ENCODE data around the gene KSR2. TPM values are rescaled to one million over a fixed set of nuclear protein-coding genes. Genes with fewer than 3 reads are reported as not detected.

KSR2 gene
- polyA plus RNA-seq, 3 donors, result under 0.01 to 0.20 (median 0.01) TPM

- 78 to 85% (median 82%) methylated on average over 6 of the region's 6 CpGs for WGBS, 3 donors
- H3K27ac ChIP-seq (ENCODE audit: low read depth, low read length), result no peak overlapping the region
Observed at GRCh38 chr12:117447665-117448366, 521.0 kb downstream of the KSR2 start.

GRCh38 chr12:117444781-117445180 lies 524.0 kb downstream of the KSR2 start:
- H3K27ac ChIP-seq (ENCODE audit: low read depth, low read length), result no peak overlapping the region
- 24 to 68% (median 36%) methylated on average over 4 of the region's 4 CpGs for WGBS, 3 donors

GRCh38 chr12:117441751-117442150 lies 527.0 kb downstream of the KSR2 start:
- WGBS, 3 donors, result 57 to 72% (median 66%) methylated on average over 4 of the region's 4 CpGs
- H3K27ac ChIP-seq (ENCODE audit: low read depth, low read length), result no peak overlapping the region

GRCh38 chr12:117440384-117440783 lies 528.4 kb downstream of the KSR2 start:
- H3K27ac ChIP-seq (ENCODE audit: low read depth, low read length), result no peak overlapping the region
- WGBS, 3 donors, result 80 to 91% (median 87%) methylated on average over 2 of the region's 2 CpGs

- H3K27ac ChIP-seq (ENCODE audit: low read depth, low read length), result no peak overlapping the region
- 46 to 69% (median 56%) methylated on average over 13 of the region's 13 CpGs for WGBS, 3 donors
Observed at GRCh38 chr12:117439531-117440001, 529.2 kb downstream of the KSR2 start.

- WGBS, 3 donors, result 85 to 90% (median 88%) methylated on average over 6 of the region's 6 CpGs
- no peak overlapping the region for H3K27ac ChIP-seq (ENCODE audit: low read depth, low read length)
Observed at GRCh38 chr12:117438809-117439208, 530.0 kb downstream of the KSR2 start.

GRCh38 chr12:117437516-117438255 lies 531.1 kb downstream of the KSR2 start:
- WGBS, 3 donors, result 69 to 89% (median 74%) methylated on average over 11 of the region's 11 CpGs

GRCh38 chr12:117433878-117434277 lies 534.9 kb downstream of the KSR2 start:
- WGBS, 3 donors, result 84 to 95% (median 90%) methylated on average over 3 of the region's 3 CpGs
- H3K27ac ChIP-seq (ENCODE audit: low read depth, low read length), result no peak overlapping the region

More at GRCh38 chr12:117437516-117438255, 531.1 kb downstream of the KSR2 start:
- no peak overlapping the region for H3K27ac ChIP-seq (ENCODE audit: low read depth, low read length)

GRCh38 chr12:117430246-117430645 lies 538.5 kb downstream of the KSR2 start:
- H3K27ac ChIP-seq (ENCODE audit: low read depth, low read length), result no peak overlapping the region
- WGBS, 3 donors, result 68 to 73% (median 71%) methylated on average over 6 of the region's 6 CpGs

GRCh38 chr12:117427211-117427610 lies 541.6 kb downstream of the KSR2 start:
- H3K27ac ChIP-seq (ENCODE audit: low read depth, low read length), result no peak overlapping the region
- 71 to 77% (median 72%) methylated on average over 3 of the region's 3 CpGs for WGBS, 3 donors

- 72 to 86% (median 72%) methylated on average over 2 of the region's 2 CpGs for WGBS, 3 donors
- no peak overlapping the region for H3K27ac ChIP-seq (ENCODE audit: low read depth, low read length)
Observed at GRCh38 chr12:117421987-117422386, 546.8 kb downstream of the KSR2 start.

- WGBS, 3 donors, result 23 to 46% (median 30%) methylated on average over 4 of the region's 4 CpGs
- no peak overlapping the region for H3K27ac ChIP-seq (ENCODE audit: low read depth, low read length)
Observed at GRCh38 chr12:117421068-117421752, 547.6 kb downstream of the KSR2 start.

GRCh38 chr12:117417004-117417403 lies 551.8 kb downstream of the KSR2 start:
- 15 to 32% (median 25%) methylated on average over 1 of the region's 1 CpG for WGBS, 3 donors
- no peak overlapping the region for H3K27ac ChIP-seq (ENCODE audit: low read depth, low read length)

GRCh38 chr12:117412465-117413188 lies 556.2 kb downstream of the KSR2 start:
- no peak overlapping the region for H3K27ac ChIP-seq (ENCODE audit: low read depth, low read length)

GRCh38 chr12:117409286-117409685 lies 559.5 kb downstream of the KSR2 start:
- H3K27ac ChIP-seq (ENCODE audit: low read depth, low read length), result no peak overlapping the region

More at GRCh38 chr12:117412465-117413188, 556.2 kb downstream of the KSR2 start:
- 62 to 82% (median 65%) methylated on average over 11 of the region's 11 CpGs for whole genome bisulfite sequencing, 3 donors

GRCh38 chr12:117408161-117408791 lies 560.5 kb downstream of the KSR2 start:
- 20 to 48% (median 41%) methylated on average over 11 of the region's 11 CpGs for WGBS, 3 donors
- H3K27ac ChIP-seq (ENCODE audit: low read depth, low read length), result no peak overlapping the region

GRCh38 chr12:117404940-117405339 lies 563.9 kb downstream of the KSR2 start:
- 70 to 93% (median 79%) methylated on average over 7 of the region's 7 CpGs for WGBS, 3 donors
- H3K27ac ChIP-seq (ENCODE audit: low read depth, low read length), result no peak overlapping the region

Measured in adipose tissue (tissue), 3 donors.